NCI-H510A treated with DMSO at 0.1 percent for 48 hours (cell line): ENCODE measurements around the gene STAB2.
"Not testable (repeated sequence)": the region's sequence is repeated elsewhere in the genome, so short reads cannot be mapped to it uniquely, and the experiment has no call there.

Experiments
- DNase-seq: peaks from one replicate; lab custom pipeline; 2025; lab: John Stamatoyannopoulos, UW

Gene STAB2

DNA sequence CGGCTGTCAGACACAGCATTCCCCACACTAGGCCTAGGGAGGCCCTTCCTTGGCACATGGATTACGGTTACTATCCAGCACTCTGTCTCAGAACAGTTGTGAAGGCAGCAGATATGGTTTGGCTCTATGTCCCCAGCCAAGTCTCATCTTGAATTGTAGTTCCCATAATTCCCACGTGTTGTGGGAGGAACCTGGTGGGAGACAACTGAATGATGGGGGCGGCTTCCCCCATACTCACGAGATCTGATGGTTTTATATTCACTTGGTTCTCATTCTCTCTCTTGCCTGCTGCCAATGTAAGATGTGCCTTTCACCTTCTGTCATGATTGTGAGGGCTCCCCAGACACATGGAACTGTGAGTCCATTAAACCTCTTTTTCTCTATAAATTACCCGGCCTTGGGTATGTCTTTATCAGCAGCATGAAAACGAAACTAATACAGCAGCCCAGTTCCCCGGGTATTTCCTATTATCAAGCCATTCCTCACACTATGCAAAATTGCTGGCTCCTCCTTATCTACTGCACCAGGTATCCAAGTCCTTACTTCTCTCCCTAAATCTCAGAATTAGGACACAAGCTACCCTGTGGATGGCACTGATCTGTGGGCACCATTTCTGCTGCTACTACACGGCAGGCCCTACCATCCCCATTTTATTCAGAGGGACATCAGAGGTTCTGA, 220.6 kb downstream of the STAB2 start:
- no peak for DNase-seq

DNA sequence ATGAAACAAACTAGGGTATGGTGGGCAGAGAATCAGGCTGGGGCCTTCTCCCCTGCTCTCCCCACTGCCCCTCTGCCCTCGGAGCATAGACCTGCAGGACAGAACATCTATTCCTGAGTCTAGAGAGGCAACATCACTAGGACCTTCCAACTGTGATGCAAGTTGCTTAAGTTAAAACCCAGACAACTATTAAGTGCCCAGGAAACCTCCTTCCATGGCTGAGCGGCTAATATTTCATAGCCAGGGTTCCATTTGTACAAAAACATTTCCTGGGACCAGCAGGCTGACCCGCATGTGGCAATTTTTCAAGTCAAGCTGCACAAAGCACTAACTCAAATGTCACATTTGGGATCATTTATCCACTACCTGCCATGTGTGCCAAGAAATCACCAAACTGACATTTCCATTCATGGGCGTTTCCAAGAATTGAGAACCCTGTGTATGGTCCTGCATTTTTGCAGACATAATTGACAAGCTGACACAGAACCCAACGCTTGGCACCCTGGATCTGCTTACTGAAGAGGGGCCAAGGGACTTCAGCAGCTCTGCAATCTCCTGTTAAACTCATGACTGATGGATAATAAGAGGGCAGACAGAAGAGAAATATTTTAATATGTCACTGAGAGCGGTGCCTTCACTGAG, 221.3 kb downstream of the STAB2 start:
- no peak for DNase-seq

DNA sequence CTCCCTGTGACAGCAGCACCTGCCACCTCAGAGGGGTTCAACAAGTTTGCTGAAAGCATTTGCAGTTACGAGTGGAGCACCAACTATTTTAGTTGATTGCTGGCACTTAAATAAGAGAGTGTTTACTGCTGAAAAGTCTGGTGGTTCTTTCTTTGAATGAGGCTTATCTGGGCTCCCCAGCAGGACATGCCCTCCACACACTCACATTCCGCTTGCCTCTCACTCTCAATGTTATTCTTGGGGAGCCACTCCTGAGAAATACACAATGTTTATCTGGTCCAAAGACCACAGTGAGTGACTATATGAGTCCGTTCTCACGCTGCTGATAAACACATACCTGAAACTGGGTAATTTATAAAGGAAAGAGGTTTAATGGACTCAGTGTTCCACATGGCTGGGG, 222.1 kb downstream of the STAB2 start:
- peak; percentile 18 for DNase-seq

DNA sequence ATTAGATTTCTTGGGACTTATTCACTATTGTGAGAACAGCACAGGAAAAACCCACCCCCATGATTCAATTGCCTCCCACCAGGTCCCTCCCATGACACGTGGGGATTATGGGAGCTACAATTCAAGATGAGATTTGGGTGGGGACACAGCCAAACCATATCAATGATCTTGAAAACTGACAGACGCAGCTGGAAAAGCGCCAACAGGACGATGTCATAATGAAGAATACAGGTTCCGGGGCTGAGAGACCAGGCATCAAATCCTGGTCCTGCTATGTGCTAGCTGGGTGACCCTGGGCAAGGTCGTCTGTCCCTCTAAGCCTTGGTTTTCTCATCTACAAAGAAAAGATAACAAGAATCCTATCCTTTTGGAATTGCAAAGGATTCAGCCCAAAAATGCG, 222.6 kb downstream of the STAB2 start:
- DNase-seq, result not testable (repeated sequence)

DNA sequence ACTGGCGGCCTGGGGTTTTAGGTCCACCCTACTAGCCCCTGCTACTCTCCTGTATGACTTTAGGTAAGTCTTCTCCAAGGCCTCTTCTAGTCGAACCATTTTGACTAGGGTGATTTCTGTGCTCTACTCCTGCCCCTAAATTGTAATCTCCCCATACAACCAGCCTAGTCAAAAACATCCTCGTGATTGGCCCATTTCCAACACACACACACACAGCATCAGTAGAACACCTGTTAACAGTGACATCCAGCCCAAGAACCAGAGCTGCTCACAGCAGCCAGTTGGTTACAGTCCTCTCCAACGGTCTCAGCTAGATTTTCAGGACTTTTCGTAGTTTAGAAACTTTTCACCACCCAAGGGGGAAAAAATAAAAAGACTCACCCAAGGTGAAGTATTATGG, 223.0 kb downstream of the STAB2 start:
- DNase-seq, result no peak

DNA sequence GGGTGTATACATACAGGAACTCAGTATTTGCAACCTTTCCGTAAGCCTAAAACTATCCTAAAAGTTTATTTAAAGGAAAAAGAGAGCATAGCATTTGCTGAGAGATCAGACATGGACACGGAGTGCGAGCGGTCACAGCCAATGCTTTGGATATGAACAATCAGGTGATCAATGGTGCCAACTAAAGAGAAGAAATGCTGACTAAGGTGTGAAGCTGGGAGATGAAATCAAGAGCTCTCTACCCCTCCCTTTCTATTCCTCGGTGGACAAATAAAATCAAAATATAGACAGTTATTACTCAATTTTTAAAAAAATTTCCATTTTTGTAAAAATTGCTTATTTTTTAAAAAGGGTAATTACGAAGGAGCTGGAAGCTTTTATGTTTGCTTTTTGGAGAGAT, 224.7 kb downstream of the STAB2 start:
- DNase-seq, result no peak

DNA sequence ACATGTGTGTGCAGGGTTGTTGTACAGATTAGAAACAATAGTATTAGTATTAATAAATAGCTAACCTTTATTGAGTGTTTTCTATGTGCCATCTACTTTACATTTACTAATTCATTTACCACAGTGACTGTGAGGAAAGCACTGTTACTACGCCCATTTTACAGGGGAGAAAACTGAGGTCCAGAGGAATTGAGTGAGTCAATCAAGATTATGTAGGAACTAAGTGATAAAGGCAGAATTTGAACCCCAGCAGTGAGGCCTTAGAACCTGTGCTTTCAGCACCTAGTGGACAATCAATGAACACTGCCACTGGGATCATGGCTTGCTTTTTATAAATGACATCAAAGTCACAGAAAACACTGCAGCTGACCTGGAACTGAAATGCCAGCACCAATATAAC, 225.7 kb downstream of the STAB2 start:
- no peak for DNase-seq

DNA sequence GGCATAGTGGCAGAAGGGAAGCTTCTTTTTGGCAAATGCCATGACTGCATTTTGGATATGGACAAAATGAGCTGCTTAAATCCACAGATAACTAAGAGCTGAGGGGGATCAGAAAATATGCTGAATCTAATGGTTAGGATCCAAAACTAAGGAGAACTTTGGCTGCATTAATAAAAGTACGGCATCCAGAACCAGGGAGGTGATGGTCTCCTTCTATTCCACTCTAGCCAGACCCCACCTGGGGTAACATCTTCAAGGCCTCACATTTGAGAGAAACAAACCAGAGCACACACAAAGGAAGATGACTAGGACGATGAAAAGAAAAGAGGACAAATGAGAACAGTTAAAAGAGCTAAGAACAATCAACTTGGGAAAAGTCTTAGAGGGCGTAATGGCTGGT, 226.4 kb downstream of the STAB2 start:
- no peak for DNase-seq

DNA sequence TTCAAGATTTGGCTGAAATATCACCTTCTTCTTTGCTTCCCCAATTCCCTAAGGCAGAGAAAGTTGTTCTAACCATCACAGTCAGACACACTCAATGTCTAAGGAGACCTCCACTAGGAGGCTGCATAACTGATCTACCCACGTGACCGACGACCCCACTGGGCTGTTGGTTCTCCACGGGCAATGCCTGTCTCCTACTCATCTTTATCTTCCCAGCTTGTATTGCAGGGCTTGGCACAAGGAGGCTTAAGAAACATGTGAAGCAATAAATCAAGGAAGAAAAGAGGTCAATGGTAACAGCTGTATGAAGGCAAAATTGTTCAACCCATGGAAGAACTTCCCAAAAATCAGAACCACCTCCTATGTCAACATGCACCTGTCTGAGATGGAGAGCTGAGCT, 226.9 kb downstream of the STAB2 start:
- DNase-seq, result no peak

DNA sequence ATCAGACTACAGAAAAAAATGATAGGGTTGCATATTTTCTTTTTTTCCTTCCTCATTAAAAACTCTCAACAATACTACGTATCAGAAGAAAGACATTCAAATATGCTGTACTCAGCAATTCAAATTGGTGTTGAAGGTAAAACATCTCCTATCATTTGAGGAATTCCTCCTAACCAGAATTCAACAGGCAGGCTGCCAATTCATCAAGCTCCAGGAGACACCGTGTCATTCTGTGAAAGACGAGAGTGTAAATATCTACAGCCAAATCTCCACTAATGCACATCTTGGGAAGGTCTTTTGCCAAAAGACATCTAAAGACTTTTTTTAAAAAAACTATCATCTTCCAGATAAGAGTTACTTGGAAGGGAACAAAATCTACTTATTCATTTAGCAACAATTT, 227.4 kb downstream of the STAB2 start:
- no peak for DNase-seq
